ENCODE data around the gene GPR142. TPM values are rescaled to one million over a fixed set of nuclear protein-coding genes. Genes with fewer than 3 reads are reported as not detected.

The GPR142 gene
- total and polyA plus RNA-seq, 11 donors = not detected

- H3K9me3 ChIP-seq = no peaks in the 10 kb centered on the region
- no peak for DNase-seq
- no peak overlapping the region for H3K4me3 ChIP-seq
- peaks cover 5 to 43% (median 27%) of the 10 kb centered on the region in 9 donors for H3K27me3 ChIP-seq
- TF ChIP-seq POLR2A (IDR thresholded peaks at IDR 0.05) (no peak), CTCF (IDR thresholded peaks at IDR 0.05) (no peak)
- no peaks in the 10 kb centered on the region for H3K36me3 ChIP-seq
- 71 to 81% (median 77%) methylated on average over 19 of the region's 19 CpGs for WGBS, 4 donors
- ATAC-seq = no peak
- no peak overlapping the region for H3K27ac ChIP-seq
- intact Hi-C loops (cut with DNase I) = no loop called here
- peaks cover 0 to 8% (median 0%) of the 10 kb centered on the region in 12 donors for H3K4me1 ChIP-seq
Observed at GRCh38 chr17:74349120-74349519, 18.2 kb upstream of the GPR142 start.

DNA sequence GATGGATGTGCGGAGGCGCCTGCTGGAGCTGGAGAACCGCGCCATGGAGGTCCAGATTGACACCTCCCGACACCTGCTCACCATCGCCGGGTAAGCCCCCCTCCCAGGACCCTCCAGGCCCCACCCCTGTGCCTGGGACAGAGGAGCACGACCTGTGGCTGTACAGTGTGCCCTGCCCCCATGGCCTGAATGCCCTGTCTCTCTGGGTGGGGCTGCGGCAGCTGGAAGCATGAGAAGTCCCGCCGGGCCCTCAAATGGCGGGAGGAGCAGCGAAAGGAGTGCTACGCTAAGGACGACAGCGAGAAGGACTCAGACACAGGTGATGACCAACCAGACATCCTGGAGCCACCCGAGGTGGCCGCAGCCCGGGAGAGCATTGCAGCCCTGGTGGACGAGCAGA lies 16.8 kb upstream of the GPR142 start:
- DNase-seq = no peak
- Histone ChIP-seq H3K4me3 (no peak overlapping the region), H3K27me3 (peaks cover 5 to 57% (median 41%) of the 10 kb centered on the region in 9 donors), H3K27ac (no peak overlapping the region), H3K4me1 (peaks cover 0 to 8% (median 0%) of the 10 kb centered on the region in 12 donors), H3K9me3 (no peaks in the 10 kb centered on the region), H3K36me3 (no peaks in the 10 kb centered on the region)
- intact Hi-C loops (cut with DNase I) = loop anchor here in 5 of 10 donors (5.0 kb wide), 3 partner anchors 38 to 48 kb away; no protein-coding TSS in a partner anchor
- TF ChIP-seq CTCF (IDR thresholded peaks at IDR 0.05) (no peak), POLR2A (IDR thresholded peaks at IDR 0.05) (no peak)
- ATAC-seq = no peak
- WGBS, 4 donors = 75 to 81% (median 79%) methylated on average over 15 to 20 of the region's 20 CpGs

DNA sequence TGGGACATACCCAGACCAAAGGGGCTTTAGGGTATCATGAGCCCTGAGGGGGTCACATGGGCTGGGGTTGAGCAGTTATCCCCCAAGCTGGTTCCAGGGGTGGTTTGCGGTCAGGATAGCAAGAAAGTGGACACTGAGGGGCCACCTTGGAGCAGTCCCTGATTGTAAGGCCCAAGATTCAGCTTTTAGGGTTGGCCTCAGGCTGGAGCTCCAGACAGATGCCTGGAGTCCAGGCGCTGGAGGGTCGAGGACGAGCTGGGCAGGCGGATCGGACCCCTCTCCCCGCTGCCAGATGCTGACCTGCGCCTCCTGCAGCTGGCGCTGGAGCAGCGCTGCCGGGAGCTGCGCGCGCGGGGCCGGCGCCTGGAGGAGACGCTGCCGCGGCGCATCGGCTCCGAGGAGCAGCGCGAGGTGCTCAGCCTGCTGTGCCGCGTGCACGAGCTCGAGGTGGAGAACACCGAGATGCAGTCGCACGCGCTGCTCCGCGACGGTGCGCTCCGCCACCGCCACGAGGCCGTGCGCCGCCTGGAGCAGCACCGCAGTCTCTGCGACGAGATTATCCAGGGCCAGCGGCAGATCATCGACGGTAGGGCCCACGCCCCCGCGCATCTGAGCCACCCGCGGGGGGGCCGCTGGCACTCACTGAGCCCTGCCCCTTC lies 15.6 kb upstream of the GPR142 start:
- no peaks in the 10 kb centered on the region for H3K9me3 ChIP-seq
- no peak overlapping the region for H3K27ac ChIP-seq
- no peak overlapping the region for H3K4me3 ChIP-seq
- 4 to 7% (median 5%) methylated on average over 31 to 55 of the region's 55 CpGs for WGBS, 4 donors
- ATAC-seq = no peak
- no peak for DNase-seq
- TF ChIP-seq CTCF (IDR thresholded peaks at IDR 0.05) (no peak), POLR2A (IDR thresholded peaks at IDR 0.05) (no peak)
- peaks cover 0 to 11% (median 0%) of the 10 kb centered on the region in 12 donors for H3K4me1 ChIP-seq
- intact Hi-C loops (cut with DNase I) = loop anchor here in 5 of 10 donors (5.0 kb wide), 3 partner anchors 39 to 49 kb away; no protein-coding TSS in a partner anchor
- H3K36me3 ChIP-seq = no peaks in the 10 kb centered on the region
- H3K27me3 ChIP-seq = peaks cover 9 to 69% (median 51%) of the 10 kb centered on the region in 9 donors

DNA sequence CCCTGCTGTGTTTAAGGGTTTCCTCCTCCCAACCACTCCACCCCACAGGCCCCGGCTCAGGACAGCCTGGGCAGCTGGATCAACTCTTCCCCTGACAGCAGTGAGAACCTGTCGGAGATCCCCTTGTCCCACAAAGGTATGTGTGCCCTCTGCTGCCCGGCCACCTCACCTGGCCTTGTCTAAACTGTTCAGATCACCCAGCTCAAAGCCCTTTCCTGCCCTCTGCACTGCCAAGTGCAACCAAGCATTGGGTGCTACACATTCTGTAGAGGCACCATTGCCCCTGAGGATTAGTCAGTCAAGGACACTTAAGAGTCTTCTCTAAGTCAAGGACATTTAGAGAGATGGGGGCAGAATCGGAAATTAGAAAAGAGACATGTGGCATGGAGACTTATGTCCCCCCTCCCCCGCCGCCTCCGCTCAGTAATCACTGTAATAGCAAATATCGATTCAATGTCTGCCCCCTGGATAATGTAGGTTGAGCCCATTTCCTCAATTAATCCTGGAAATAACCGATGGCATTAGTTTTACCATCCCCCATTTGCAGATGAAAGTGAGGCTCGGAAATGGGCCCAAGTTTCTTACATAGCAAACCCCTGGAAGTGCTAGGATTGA lies 13.8 kb upstream of the GPR142 start:
- ATAC-seq = no peak

More for the DNA sequence above, 13.8 kb upstream of the GPR142 start:
- DNase-seq = no peak
- no peaks in the 10 kb centered on the region for H3K9me3 ChIP-seq
- intact Hi-C loops (cut with DNase I) = loop anchor here in 5 of 10 donors (5.0 kb wide), 3 partner anchors 41 to 51 kb away; no protein-coding TSS in a partner anchor
- no peaks in the 10 kb centered on the region for H3K36me3 ChIP-seq
- TF ChIP-seq CTCF (IDR thresholded peaks at IDR 0.05) = no peak
- no peak for TF ChIP-seq POLR2A (IDR thresholded peaks at IDR 0.05)
- no peak overlapping the region for H3K27ac ChIP-seq
- H3K4me3 ChIP-seq = no peak overlapping the region
- H3K4me1 ChIP-seq = peaks cover 0 to 21% (median 7%) of the 10 kb centered on the region in 12 donors
- peaks cover 20 to 87% (median 68%) of the 10 kb centered on the region in 9 donors for H3K27me3 ChIP-seq
- WGBS, 4 donors = 74 to 91% (median 77%) methylated on average over 10 of the region's 10 CpGs

All from heart left ventricle (tissue), 16 donors.